ENCODE data around the gene HIPK2.

Gene HIPK2

DNA sequence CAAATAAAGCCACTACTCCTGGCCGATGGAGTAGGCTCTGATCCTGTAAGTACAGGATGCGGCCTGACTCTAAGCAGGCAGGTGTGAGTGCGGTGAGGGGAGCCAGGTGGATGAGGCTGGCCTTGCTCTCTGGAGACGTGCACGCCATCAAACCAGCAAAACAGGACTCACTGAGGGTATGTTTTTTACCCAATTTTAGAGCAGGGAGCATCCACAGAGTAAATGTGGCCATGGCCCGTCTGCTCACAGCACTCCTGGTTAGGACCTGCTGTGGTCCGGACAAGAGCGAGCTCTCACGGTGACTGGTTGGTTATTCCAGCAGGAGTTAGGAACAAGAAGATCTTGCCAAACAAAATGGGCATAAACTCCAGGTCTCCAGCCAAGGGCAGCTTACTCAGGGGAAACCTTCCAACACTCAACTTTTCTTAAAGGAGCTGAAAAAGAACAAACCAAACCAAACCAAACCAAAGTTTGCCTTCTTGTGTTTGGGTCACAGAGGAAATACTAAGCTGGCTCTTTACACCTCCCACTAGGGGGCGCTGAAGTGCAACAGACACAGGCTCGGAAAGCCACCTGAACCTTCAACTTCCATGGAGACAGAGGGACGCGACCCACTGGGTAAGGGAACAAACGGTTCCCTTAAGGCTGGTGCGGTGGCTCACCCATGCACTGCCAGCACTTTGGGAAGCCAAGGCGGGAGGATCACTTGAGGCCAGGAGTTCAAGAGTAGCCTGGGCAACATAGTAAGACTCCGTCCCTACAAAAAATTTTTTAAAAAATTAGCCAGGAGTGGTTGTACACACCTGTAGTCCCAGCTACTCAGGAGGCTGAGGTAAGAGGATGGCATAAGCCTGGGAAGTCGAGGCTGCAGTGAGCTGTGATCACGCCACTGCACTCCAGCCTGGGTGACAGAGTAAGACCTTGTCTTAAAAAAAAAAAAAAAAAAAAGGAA is 131.9 kb downstream of the HIPK2 start:
- no peak for FAIRE-seq

- no peak for FAIRE-seq
Observed at GRCh38 chr7:139643951-139644585, 133.7 kb downstream of the HIPK2 start.

GRCh38 chr7:139642283-139642682 is 135.5 kb downstream of the HIPK2 start:
- no peak for FAIRE-seq

DNA sequence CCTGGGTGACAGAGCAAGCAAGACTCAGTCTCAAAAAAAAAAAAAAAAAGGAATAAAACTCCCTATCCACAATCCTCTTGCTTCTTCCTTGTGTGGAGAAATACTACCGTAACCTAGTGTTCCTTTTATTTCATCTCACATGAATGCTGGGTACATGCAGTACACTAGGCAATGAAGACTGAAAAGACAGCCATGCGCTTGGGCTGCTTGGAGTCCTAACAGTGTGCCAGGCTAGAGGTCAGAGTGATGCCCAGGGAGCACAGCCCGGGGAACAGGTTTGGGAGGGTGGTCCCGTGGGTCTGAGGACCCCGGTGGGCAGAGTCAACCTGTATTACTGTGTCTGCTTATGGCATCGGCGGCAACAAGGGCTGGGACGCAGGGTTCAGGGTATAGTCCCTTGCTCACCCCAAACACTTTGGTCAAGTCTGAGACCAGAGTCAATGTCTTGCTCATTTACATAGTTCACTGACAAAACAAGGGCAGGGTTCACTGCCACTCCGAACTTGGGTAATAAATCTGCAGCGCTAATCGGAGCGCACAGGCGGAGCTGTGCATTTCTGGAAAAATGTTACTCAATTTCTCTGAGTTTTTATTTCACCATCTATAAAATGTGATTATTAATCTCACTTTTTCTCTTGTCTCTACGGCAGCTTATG is 136.3 kb downstream of the HIPK2 start:
- FAIRE-seq = no peak

- FAIRE-seq = no peak
Observed at GRCh38 chr7:139640681-139641080, 137.1 kb downstream of the HIPK2 start.

- FAIRE-seq = no peak
Observed at GRCh38 chr7:139639563-139639962, 138.2 kb downstream of the HIPK2 start.

DNA sequence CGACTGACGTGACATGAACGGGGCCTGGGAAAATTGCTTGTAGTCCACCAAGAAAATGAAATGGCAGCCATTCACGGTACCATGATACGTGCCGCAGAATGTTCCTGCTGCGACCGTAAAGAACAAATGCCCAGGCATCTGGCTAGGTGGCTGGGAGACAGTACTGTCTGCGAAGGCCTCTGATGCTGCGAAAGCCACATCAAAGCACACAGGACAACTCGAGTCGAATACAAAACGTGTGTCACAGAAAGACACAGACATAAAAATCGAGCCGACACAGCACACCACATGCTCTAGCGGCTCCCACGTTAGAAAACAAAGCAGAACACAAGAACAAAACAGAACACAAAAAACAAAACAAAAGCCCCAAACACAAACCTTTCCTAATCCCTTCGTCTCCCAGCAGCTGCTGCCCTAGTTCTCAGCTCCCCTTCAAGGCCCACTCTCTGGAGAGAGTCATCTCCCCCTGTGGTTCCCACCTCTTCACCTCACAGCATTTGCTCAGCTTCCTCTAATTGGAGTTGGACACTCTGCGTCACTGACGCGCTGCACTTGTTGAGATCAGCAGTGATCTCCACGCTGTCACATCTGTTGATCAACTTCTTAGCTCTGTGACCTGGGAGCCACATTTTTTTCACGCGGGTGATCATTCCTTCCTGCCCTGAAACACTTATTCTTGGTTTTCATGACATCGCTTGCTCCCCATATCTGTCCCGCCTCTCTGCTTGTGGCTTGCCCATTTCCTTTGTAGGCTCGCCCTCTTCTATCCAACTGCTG is 142.1 kb downstream of the HIPK2 start:
- FAIRE-seq = no peak

DNA sequence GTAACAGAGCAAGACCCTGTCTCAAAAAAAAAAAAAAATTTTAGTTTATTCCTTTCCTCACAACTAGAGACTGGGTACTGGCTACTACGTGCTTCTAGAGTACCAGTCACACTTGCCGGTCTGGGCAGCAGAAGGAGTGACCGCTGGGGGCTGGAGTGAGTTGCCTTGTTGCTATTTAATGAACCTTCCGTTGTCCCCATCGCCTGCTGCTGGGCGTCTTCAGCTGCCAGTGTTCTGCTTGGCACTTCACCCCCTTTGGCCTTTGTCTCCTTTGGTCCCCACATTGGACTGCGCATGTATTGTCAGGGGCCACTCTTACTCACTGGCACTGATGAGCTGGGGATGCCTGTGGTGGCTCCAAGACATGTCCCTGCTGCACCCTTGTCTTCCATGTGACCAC is 143.7 kb downstream of the HIPK2 start:
- no peak for FAIRE-seq

- no peak for FAIRE-seq
Observed at GRCh38 chr7:139631520-139632031, 146.2 kb downstream of the HIPK2 start.

- FAIRE-seq = no peak
Observed at GRCh38 chr7:139630643-139631519, 146.9 kb downstream of the HIPK2 start.

DNA sequence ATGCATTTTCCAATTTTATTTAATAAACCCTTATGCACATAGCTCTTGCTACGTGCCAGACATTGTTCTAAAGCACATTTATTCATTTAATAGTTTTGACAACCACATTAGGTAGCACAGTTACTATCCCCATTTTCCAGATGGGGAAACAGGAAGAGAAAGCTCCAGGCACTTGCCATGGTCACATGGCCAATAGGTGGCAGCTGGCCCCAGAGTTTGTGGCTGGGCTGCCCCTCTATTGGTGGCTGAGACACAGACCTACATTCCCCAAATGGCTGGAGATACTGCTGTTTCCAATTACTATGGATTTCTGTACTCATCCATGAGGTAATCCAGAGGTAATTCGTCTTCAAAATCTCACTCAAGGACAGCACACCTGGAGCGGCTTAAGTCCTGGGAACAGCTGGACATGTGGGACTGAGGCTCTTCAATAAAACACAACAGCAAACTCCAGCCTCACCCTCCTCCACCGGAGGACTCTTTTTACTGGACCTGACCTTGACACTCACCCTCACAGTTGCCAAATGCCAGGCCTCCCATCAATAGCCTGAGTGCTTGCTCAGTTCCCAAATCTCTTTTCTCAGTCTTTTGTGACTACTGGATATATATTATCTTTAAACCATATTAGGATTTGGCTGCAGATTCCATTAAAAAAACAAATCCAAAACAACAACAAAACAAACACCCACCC is 148.3 kb downstream of the HIPK2 start:
- no peak for FAIRE-seq

DNA sequence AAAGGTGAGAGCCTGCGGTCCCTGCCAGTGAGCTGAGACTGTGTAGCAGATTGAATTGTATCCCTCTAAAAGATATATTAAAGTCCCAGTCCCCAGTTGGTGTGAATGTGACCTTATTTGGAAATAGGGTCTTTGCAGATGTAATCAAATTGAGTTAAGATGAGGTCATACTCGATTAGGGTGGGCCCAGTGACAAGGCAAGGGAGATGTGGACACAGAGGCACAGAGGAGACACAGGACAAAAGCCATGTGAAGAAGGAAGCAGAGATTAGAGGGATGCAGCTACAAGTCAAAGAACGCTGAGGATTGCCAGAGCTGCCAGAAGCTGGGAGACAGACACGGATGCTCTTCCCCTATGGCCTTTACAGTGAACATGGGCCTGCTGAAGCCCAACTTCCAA is 150.0 kb downstream of the HIPK2 start:
- no peak for FAIRE-seq

- no peak for FAIRE-seq
Observed at GRCh38 chr7:139626817-139627216, 151.0 kb downstream of the HIPK2 start.

DNA sequence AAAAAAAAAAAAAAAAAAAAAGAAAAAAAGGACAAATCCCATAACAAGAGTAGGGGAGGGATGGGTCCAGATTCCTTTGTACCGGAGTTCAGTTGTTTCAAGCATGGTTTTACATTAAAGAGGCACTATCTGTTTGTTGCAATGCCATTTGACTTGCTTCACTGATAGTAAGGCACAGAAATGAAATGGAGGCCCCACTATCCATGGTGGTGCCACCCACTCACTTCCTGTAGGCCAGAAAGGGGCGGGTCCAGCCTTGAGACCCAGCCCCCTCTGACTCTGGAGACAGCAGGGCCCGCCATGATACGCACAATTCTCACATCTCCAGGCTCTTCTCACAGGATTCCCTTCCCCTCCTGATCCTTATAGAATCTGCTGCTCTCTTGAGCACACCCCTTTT is 154.3 kb downstream of the HIPK2 start:
- FAIRE-seq = no peak

DNA sequence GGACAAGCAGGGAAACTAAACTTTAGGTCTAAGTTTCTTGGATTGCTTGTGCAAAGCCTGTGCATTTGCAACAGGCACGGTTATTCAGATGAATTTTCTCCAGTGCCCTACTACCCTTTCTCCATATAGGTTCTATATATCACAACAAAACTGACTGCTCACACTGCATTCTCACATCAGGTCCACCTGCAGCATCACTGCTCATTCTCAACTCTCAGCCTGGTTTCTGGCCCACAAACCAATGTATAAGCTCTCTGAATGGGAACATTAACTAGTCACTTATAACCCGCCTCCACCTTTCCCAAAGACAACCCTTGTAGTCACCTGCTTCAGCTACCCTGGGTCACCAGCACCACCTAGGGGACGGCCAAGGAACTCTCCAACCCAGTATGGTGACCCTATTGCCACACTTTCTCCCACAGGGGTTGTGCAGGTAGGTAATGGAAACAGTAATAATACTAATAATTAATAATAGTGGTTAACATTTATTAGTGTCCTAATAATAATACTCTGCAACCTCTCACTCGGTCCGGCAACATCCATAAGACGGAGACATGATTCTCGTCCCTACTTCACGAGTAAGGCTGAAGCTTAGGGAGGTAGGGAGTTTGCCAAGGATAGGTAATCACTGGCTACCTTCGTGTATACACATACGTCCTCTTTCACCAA is 157.0 kb downstream of the HIPK2 start:
- no peak for FAIRE-seq

GRCh38 chr7:139619367-139619657 is 158.5 kb downstream of the HIPK2 start:
- FAIRE-seq = no peak

DNA sequence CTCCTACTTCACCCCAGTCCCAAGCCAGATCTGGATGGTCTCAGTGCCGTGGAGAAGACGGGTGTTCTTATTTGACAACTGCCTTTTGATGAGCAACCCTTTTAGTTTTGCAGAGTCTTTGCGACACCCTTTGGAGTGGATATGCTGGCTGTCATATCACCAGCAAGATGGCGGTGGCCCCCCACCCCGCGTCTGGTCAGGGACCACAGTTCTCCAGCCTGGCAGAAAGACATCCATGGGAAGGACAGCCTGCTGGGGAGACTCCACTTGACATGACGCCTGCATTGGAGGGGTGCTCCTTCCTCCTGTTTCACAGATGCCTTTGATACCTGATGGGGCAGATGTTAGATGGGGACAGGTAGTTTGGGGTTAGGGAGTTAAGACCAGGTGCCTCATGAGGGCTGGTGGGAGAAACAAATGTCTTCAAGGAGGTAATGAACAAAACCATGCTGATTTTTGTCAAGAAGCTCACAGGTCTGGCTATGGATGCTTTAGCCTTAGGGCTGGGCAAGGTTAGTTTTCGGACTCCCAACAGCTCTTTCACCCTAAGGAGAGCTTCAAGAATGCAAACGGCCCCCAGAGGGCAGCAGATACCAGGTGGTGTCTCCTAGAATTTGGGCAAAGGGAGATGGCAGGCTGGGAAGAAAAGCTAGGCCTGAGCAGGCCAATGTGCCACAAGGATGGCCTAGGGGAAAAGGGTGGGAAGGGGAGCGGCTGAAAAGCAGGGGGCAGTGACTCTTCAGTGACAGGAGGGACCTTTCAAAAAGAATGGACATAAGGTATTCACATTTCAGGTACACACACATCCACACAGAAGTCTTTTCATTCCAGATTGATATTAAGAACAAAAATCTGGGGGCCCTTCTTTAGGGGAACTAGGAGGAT is 159.1 kb downstream of the HIPK2 start:
- no peak for FAIRE-seq

DNA sequence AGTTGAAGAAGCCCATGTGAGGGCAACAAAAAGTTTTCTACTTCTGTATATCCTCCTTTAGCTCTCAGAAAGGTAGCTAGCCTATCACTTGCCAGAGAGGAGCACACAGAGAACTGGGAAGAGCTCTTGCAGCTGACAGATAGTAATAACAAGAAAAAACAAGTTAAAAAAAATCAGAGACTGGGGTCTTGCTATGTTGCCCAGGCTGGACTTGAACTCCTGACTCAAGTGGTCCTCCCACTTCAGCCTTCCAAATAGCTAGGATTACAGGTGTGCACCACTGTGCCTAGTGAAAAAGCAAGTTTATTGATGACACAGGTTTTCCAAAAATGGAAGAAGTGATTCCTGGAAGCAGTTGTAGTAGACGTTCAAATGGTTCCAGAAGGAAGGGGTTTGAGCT is 160.7 kb downstream of the HIPK2 start:
- no peak for FAIRE-seq

DNA sequence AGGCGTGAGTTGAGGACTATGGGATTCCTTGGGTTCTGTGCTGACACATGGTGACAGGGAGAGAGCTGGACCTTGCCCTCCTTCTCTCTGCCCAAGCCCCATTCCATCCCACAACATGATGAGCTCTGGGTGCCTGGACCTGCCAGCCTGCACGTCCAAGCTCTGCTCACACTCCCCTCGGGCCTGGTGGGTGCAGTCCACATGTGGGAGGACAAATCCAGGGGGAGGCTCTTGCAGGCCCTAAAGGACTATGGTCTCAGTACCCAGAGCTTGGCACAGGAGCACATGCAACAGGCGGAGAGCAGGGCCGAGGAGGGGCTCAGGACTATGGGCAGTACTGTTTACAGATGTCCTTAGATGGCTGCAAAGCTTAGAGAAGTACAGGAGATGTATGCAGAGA is 162.9 kb downstream of the HIPK2 start:
- FAIRE-seq = no peak

GRCh38 chr7:139613971-139614411 is 163.8 kb downstream of the HIPK2 start:
- FAIRE-seq = no peak

Data from TTC549 (cell line).